Activated CD8-positive, alpha-beta T cell treated with anti-CD3 and anti-CD28 coated beads for 36 hours (primary cell): ENCODE data around the gene LGALS3BP. TPM values are rescaled to one million over a fixed set of nuclear protein-coding genes. Genes with fewer than 3 reads are reported as not detected.
A peak's percentile ranks its signal among the peaks of the same experiment; 100 is the strongest.
"Not testable (repeated sequence)": the region's sequence is repeated elsewhere in the genome, so short reads cannot be mapped to it uniquely, and the experiment has no call there.

Source experiments
- ATAC-seq: fragments of 200-7000 bp; cut with Tn5 transposase; one replicate; pipeline ENCODE4 v1.10.0; 2021; ENCODE audit warnings: mild to moderate bottlenecking, moderate library complexity
- CTCF ChIA-PET: fragments of 350-600 bp; sonication (Branson Sonifier 250); formaldehyde crosslinking; loops from one replicate; lab custom pipeline; 2021; ENCODE audit warnings: antibody characterized with exemption; lab: Charles Lee
- POLR2A ChIA-PET: fragments of 350-600 bp; sonication (Branson Sonifier 250); formaldehyde crosslinking; loops from one replicate; lab custom pipeline; 2021; ENCODE audit warnings: antibody characterized with exemption; lab: Charles Lee
- DNase-seq: peaks from one replicate; pipeline ENCODE4 v3.0.0-alpha.2; 2020
- H3K27ac Mint-ChIP-seq: one replicate; pipeline ENCODE4 v1.8.0; 2021; ENCODE audit warnings: mild to moderate bottlenecking, mixed read lengths
- H3K27me3 Mint-ChIP-seq: one replicate; pipeline ENCODE4 v1.8.0; 2021; ENCODE audit warnings: mixed read lengths
- H3K36me3 Mint-ChIP-seq: one replicate; pipeline ENCODE4 v1.8.0; 2021; ENCODE audit warnings: low read depth, mixed read lengths
- H3K4me1 Mint-ChIP-seq: one replicate; pipeline ENCODE4 v1.8.0; 2021; ENCODE audit warnings: low read depth, mixed read lengths
- H3K4me3 Mint-ChIP-seq: one replicate; pipeline ENCODE4 v1.8.0; 2021; ENCODE audit warnings: mild to moderate bottlenecking, moderate library complexity, mixed read lengths
- H3K9me3 Mint-ChIP-seq: one replicate; pipeline ENCODE4 v1.8.0; 2021; ENCODE audit warnings: mixed read lengths
- intact Hi-C: fragments of 100-400 bp; cut with micrococcal nuclease; formaldehyde crosslinking; loops from one replicate; pipeline ENCODE4 v1.10.0; 2022
- total RNA-seq, 2 experiments: library from RNA; stranded (reverse); gene quantifications; one replicate each; pipeline ENCODE4 v1.2.3, GENCODE V29; 2021
- TF ChIP-seq, protein P1 (sequence below): fragments of 200-600 bp; IDR thresholded peaks from one replicate; pipeline ENCODE4 v1.8.0; 2022; ENCODE audit warnings: antibody characterized with exemption, mild to moderate bottlenecking

Gene LGALS3BP
- total RNA-seq, 2 experiments from 2014 or later = 41.4 to 50.8 TPM

DNA sequence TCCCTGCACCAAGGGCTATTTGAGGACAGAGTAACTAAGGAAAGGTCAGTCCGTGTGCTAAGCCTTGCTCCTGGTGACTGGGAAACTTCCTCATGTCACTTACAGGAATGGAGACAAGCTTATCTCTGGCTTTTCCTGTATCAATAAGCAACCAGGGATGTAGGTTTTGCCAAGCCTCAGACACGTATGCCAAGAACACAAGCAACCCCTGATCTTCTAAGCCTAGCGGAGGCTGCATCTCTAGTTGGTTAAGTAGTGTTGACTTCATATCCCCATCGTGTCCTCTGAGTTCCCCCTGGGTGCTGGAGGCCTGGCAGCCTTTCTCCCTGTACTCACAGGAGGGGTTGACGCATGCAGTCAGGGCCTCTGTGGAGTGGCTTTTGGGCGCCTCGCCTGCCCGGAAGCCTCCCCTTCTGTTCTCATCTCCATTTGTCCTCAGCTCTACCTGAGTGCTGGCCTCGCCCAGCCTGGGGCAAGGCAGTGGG lies 42.8 kb upstream of the LGALS3BP start:
- CTCF ChIA-PET = interaction anchor here (1.0 to 3.1 kb wide), 5 partner anchors 20 to 370 kb away, joined by 3 to 17 read pairs (median 4); no protein-coding TSS in a partner anchor
- H3K27ac Mint-ChIP-seq = no peak overlapping the region
- POLR2A ChIA-PET = no interaction called here
- no peak overlapping the region for H3K4me3 Mint-ChIP-seq
- intact Hi-C loops = no loop called here
- H3K4me1 Mint-ChIP-seq = peaks cover 6% of the 10 kb centered on the region
- TF ChIP-seq, protein P1, sequence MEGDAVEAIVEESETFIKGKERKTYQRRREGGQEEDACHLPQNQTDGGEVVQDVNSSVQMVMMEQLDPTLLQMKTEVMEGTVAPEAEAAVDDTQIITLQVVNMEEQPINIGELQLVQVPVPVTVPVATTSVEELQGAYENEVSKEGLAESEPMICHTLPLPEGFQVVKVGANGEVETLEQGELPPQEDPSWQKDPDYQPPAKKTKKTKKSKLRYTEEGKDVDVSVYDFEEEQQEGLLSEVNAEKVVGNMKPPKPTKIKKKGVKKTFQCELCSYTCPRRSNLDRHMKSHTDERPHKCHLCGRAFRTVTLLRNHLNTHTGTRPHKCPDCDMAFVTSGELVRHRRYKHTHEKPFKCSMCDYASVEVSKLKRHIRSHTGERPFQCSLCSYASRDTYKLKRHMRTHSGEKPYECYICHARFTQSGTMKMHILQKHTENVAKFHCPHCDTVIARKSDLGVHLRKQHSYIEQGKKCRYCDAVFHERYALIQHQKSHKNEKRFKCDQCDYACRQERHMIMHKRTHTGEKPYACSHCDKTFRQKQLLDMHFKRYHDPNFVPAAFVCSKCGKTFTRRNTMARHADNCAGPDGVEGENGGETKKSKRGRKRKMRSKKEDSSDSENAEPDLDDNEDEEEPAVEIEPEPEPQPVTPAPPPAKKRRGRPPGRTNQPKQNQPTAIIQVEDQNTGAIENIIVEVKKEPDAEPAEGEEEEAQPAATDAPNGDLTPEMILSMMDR = no peak
- H3K27me3 Mint-ChIP-seq = peaks cover 12% of the 10 kb centered on the region
- DNase-seq (no peak), ATAC-seq (no peak)
- no peaks in the 10 kb centered on the region for H3K36me3 Mint-ChIP-seq
- H3K9me3 Mint-ChIP-seq = no peaks in the 10 kb centered on the region

DNA sequence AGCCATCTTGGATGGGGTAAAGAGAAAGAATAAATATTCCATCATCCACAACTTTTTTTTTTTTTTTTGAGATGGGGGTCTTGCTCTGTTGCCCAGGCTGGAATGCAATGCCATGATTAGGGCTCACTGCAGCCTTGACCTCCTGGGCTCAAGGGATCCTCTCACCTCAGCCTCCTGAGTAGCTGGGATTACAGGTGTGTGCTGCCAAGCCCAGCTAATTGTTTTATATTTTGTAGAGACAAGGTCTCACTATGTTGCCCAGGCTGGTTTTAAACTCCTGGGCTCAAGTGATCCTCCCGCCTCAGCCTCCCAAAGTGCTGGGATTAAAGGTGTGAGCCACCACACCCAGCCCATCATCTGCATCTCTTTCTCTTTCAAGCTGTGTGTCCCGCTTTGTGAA lies 42.2 kb upstream of the LGALS3BP start:
- H3K27ac Mint-ChIP-seq, ATAC-seq, POLR2A ChIA-PET: not testable (repeated sequence)

DNA sequence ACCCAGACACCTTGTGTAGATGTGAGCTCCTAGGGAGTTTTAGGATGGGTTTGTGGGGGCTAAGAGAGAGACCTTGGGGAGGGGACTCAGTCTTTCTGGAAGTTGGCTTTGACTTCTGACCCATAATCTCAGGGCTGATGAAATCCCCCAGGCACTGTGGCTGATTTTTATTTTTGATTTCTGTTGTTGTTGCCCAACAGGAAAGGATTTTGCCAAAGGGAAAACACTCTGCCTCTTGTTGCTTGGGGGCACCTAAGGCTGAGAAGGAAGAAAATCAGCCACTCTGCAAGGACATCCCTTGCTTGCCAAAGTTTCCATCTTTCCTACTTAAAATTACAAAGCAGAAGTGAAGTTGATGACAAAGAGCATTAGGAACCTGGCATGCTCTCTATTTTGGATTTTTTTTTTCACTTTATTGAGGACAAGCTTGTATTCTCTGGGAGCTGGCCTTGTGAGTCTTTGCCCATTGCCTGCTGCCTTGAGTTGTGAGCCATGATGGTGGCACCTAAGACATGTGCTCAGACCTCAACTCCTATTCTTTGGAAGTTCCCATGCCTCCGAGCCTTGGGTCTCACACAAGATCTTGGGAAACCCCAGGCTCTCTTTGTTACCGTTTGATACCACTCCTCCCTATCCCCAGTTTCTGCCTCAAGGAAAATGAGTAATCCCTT lies 41.0 kb upstream of the LGALS3BP start:
- intact Hi-C loops = no loop called here
- no peaks in the 10 kb centered on the region for H3K9me3 Mint-ChIP-seq
- TF ChIP-seq, protein P1 = no peak
- POLR2A ChIA-PET = no interaction called here
- peaks cover 9% of the 10 kb centered on the region for H3K27me3 Mint-ChIP-seq
- no peak for ATAC-seq
- H3K27ac Mint-ChIP-seq = no peak overlapping the region
- DNase-seq = no peak
- H3K4me3 Mint-ChIP-seq = no peak overlapping the region
- peaks cover 6% of the 10 kb centered on the region for H3K4me1 Mint-ChIP-seq
- H3K36me3 Mint-ChIP-seq = no peaks in the 10 kb centered on the region
- CTCF ChIA-PET = interaction anchor here (1.0 to 3.1 kb wide), 7 partner anchors 12 to 371 kb away, joined by 3 to 17 read pairs (median 6); no protein-coding TSS in a partner anchor

More for the DNA sequence above, 42.2 kb upstream of the LGALS3BP start:
- DNase-seq, H3K4me1 Mint-ChIP-seq, H3K36me3 Mint-ChIP-seq, H3K4me3 Mint-ChIP-seq, intact Hi-C loops, H3K9me3 Mint-ChIP-seq: not testable (repeated sequence)
- H3K27me3 Mint-ChIP-seq = peaks cover 12% of the 10 kb centered on the region
- CTCF ChIA-PET = interaction anchor here (0.6 to 3.1 kb wide), 4 partner anchors 20 to 370 kb away, joined by 3 to 17 read pairs (median 8); no protein-coding TSS in a partner anchor

DNA sequence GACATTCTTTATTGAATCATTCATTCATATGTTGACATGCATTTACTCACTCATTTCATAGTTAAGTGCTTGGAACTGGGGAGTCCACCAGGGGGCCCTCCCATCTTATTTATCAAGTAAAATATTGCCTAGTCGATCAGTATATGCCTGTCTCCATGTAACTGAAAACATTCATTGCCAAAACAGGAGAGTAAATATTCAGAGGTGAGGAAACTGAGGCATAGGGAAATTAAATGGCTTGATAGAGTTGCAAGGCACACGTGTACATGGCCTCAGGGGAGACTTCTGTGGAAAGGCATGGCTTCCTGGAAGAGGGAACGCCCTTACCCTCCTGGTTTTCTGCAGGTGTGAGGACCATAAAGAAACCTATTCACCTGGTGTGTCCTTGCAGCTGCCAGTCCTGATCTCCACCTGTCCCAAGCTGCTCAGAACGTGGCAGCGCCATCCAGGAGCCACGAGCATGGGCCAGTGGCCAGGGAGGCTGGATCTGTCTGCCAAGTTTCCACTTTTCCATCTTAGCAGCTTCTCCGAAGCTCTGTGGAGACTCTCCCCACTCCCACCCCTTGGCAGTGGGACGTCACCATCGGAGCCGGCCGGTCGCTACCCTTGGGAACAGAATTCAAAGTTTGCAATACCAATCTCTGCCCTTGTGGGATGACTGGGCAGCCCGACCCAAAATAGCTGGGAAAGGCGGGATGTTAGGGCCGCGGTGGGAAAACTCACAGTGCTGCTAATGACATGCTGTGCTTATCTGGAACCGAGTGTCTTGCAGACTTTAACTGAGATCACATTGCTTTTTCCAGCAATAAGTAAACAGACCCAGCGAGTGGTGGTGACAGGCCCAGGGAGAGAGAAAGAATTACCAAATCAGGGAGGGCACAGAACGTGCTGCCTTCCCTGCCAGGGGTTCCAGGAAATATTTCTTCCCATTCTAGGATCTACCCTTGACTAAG lies 40.2 kb upstream of the LGALS3BP start:
- TF ChIP-seq, protein P1 = peak; percentile 71
- ChIA-PET CTCF (interaction anchor here (1.0 to 3.1 kb wide), 7 partner anchors 13 to 372 kb away, joined by 3 to 13 read pairs (median 6); no protein-coding TSS in a partner anchor), POLR2A (no interaction called here)
- ATAC-seq (peak; percentile 67), DNase-seq (peak; percentile 84)
- Mint-ChIP-seq H3K36me3 (no peaks in the 10 kb centered on the region), H3K4me3 (no peak overlapping the region), H3K9me3 (no peaks in the 10 kb centered on the region), H3K27ac (no peak overlapping the region), H3K4me1 (peaks cover 3% of the 10 kb centered on the region), H3K27me3 (peaks cover 4% of the 10 kb centered on the region)
- intact Hi-C loops = no loop called here

DNA sequence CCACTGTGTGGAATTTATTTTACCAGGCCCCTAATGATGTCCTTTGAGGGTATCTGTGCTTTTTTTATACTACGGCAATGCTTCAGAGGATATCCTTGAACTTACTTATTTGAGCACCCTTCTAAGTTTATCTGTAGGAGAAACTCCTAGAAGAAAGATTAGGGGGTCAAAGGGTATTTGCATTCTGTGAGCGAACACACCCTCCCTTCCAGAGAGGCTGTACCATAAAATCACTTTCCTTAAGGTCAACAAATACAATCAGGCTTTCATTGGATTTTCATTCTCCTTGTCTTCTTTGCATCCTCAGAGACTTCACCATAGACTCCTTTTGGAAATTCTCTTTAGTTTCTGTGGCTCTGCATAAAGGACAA lies 39.5 kb upstream of the LGALS3BP start:
- H3K9me3 Mint-ChIP-seq = no peaks in the 10 kb centered on the region
- H3K36me3 Mint-ChIP-seq = no peaks in the 10 kb centered on the region
- no peak overlapping the region for H3K4me3 Mint-ChIP-seq
- DNase-seq (no peak), ATAC-seq (no peak)
- no peak overlapping the region for H3K27ac Mint-ChIP-seq
- ChIA-PET CTCF (interaction anchor here (1.0 kb wide), 1 partner anchor 372 kb away, joined by 3 read pairs; no protein-coding TSS in a partner anchor), POLR2A (no interaction called here)
- H3K4me1 Mint-ChIP-seq = peaks cover 3% of the 10 kb centered on the region
- intact Hi-C loops = no loop called here
- H3K27me3 Mint-ChIP-seq = peaks cover 2% of the 10 kb centered on the region
- TF ChIP-seq, protein P1 = no peak
